Vagina (tissue), 2 donors: ENCODE measurements around the gene CACNB2.

ENCODE experiments used
- POLR2A ChIP-seq, 2 donors: fragments of 450-650 bp; IDR thresholded peaks; one replicate each; pipeline ENCODE4 v1.6.1; 2017; ENCODE audit warnings: antibody characterized with exemption in 2 of 2, mild to moderate bottlenecking in 2 of 2, moderate library complexity in 2 of 2
- POLR2AphosphoS5 ChIP-seq, 2 donors: sonication (generic); formaldehyde crosslinking; IDR thresholded peaks; one replicate each; pipeline ENCODE4 v1.9.0; 2017; ENCODE audit warnings: antibody characterized with exemption in 2 of 2, mild to moderate bottlenecking in 2 of 2, low read depth in 1 of 2; ENCODE audit not compliant: insufficient read depth in 1 of 2
- TF ChIP-seq, protein P1 (sequence below), 3 experiments: fragments of 450-650 bp in 2 of 3; fragments of 200-600 bp in 1 of 3; sonication (generic) in 1 of 3; IDR thresholded peaks; one replicate each; pipeline ENCODE4 v1.5.1; 2017 to 2019; ENCODE audit warnings: antibody characterized with exemption in 3 of 3, mild to moderate bottlenecking in 2 of 3, moderate library complexity in 2 of 3

DNA sequence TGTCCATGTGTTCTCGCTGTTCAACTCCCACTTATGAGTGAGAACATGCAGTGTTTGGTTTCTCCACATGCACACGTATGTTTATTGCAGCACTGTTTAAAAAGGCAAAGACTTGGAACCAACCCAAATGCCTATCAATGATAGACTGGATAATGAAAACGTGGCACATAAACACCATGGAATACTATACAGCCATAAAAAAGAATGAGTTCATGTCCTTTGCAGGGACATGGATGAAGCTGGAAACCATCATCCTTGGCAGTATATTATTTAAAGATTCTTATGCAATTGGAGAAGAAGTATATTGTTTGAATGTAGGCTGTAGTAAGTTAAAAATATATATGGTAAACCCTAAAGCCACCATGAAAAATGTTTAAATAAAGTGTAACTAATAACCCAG lies 7.2 kb upstream of the CACNB2 start:
- TF ChIP-seq, protein P1, sequence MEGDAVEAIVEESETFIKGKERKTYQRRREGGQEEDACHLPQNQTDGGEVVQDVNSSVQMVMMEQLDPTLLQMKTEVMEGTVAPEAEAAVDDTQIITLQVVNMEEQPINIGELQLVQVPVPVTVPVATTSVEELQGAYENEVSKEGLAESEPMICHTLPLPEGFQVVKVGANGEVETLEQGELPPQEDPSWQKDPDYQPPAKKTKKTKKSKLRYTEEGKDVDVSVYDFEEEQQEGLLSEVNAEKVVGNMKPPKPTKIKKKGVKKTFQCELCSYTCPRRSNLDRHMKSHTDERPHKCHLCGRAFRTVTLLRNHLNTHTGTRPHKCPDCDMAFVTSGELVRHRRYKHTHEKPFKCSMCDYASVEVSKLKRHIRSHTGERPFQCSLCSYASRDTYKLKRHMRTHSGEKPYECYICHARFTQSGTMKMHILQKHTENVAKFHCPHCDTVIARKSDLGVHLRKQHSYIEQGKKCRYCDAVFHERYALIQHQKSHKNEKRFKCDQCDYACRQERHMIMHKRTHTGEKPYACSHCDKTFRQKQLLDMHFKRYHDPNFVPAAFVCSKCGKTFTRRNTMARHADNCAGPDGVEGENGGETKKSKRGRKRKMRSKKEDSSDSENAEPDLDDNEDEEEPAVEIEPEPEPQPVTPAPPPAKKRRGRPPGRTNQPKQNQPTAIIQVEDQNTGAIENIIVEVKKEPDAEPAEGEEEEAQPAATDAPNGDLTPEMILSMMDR (IDR thresholded peaks at IDR 0.05), result no peak
- TF ChIP-seq POLR2AphosphoS5 (IDR thresholded peaks at IDR 0.05; ENCODE audit: insufficient read depth in 1 of 2, low read depth in 1 of 2) (no peak), POLR2A (IDR thresholded peaks at IDR 0.05) (no peak)
